ENCODE measurements around the gene CD34. TPM values are rescaled to one million over a fixed set of nuclear protein-coding genes. Genes with fewer than 3 reads are reported as not detected.

Gene CD34
- total RNA-seq, 2 experiments from 2014 or later, result not detected

- ChIA-PET POLR2A (interaction anchor here (1.7 to 2.2 kb wide), 2 partner anchors 11 to 19 kb away, joined by 6 read pairs; no protein-coding TSS in a partner anchor), CTCF (ENCODE audit: unreplicated experiment) (no interaction called here)
- Histone ChIP-seq H3K4me1 (ENCODE audit: insufficient read depth, low read length, poor library complexity, severe bottlenecking) (no peaks in the 10 kb centered on the region), H3K9me2 (ENCODE audit: insufficient read depth, low read length) (no peaks in the 10 kb centered on the region), H3K9me3 (ENCODE audit: low read length) (no peaks in the 10 kb centered on the region), H3K4me2 (ENCODE audit: low read length) (no peak overlapping the region), H2AFZ (ENCODE audit: low read length) (no peak overlapping the region), H3K79me2 (ENCODE audit: insufficient read depth, low read depth, low read length) (no peaks in the 10 kb centered on the region), H4K20me1 (ENCODE audit: insufficient read depth, low read length) (no peaks in the 10 kb centered on the region), H3K4me3 (ENCODE audit: low read depth, low read length, poor library complexity, severe bottlenecking) (no peak overlapping the region), H3K27ac (ENCODE audit: low read depth, low read length, poor library complexity, severe bottlenecking) (no peak overlapping the region), H3K36me3 (ENCODE audit: insufficient read depth, low read length) (no peaks in the 10 kb centered on the region)
- TF ChIP-seq CTCF (conservative IDR thresholded peaks at IDR 0.05; ENCODE audit: low read length), result no peak
- TF ChIP-seq EZH2phosphoT487 (IDR thresholded peaks at IDR 0.05; ENCODE audit: borderline replicate concordance, low read depth, low read length), result no peak
- no TSS peak for BruUV-seq (replicated peaks)
- intact Hi-C loops (cut with micrococcal nuclease; ENCODE audit: unreplicated experiment), result no loop called here
- no peak for DNase-seq (ENCODE audit: low spot score)
Observed at GRCh38 chr1:207841293-207841692, 69.6 kb downstream of the CD34 start.

- no TSS peak for BruUV-seq (replicated peaks)
- CTCF ChIA-PET (ENCODE audit: unreplicated experiment), result no interaction called here
- Histone ChIP-seq H2AFZ (ENCODE audit: low read length) (no peak overlapping the region), H3K4me2 (ENCODE audit: low read length) (no peak overlapping the region), H3K9me3 (ENCODE audit: low read length) (no peaks in the 10 kb centered on the region), H3K27ac (ENCODE audit: low read depth, low read length, poor library complexity, severe bottlenecking) (no peak overlapping the region), H3K4me1 (ENCODE audit: insufficient read depth, low read length, poor library complexity, severe bottlenecking) (no peaks in the 10 kb centered on the region), H3K9me2 (ENCODE audit: insufficient read depth, low read length) (no peaks in the 10 kb centered on the region), H3K79me2 (ENCODE audit: insufficient read depth, low read depth, low read length) (no peaks in the 10 kb centered on the region), H3K4me3 (ENCODE audit: low read depth, low read length, poor library complexity, severe bottlenecking) (no peak overlapping the region), H4K20me1 (ENCODE audit: insufficient read depth, low read length) (no peaks in the 10 kb centered on the region), H3K36me3 (ENCODE audit: insufficient read depth, low read length) (no peaks in the 10 kb centered on the region)
- TF ChIP-seq EZH2phosphoT487 (IDR thresholded peaks at IDR 0.05; ENCODE audit: borderline replicate concordance, low read depth, low read length) (no peak), CTCF (conservative IDR thresholded peaks at IDR 0.05; ENCODE audit: low read length) (no peak)
- intact Hi-C loops (cut with micrococcal nuclease; ENCODE audit: unreplicated experiment), result no loop called here
- no peak for DNase-seq (ENCODE audit: low spot score)
- POLR2A ChIA-PET, result interaction anchor here (0.6 to 2.2 kb wide), 5 partner anchors 10 to 68 kb away, joined by 3 to 6 read pairs (median 6); no protein-coding TSS in a partner anchor
Observed at GRCh38 chr1:207840380-207840779, 70.5 kb downstream of the CD34 start.

GRCh38 chr1:207839083-207839413 is 71.9 kb downstream of the CD34 start:
- CTCF ChIA-PET (ENCODE audit: unreplicated experiment), result interaction anchor here (0.6 to 1.1 kb wide), 2 partner anchors 37 to 301 kb away, joined by 3 to 5 read pairs; no protein-coding TSS in a partner anchor

More at GRCh38 chr1:207839083-207839413, 71.9 kb downstream of the CD34 start:
- DNase-seq (ENCODE audit: low spot score), result no peak
- Histone ChIP-seq H3K79me2 (ENCODE audit: insufficient read depth, low read depth, low read length) (no peaks in the 10 kb centered on the region), H3K9me3 (ENCODE audit: low read length) (no peaks in the 10 kb centered on the region), H2AFZ (ENCODE audit: low read length) (no peak overlapping the region), H3K4me1 (ENCODE audit: insufficient read depth, low read length, poor library complexity, severe bottlenecking) (no peaks in the 10 kb centered on the region), H3K4me2 (ENCODE audit: low read length) (no peak overlapping the region), H3K4me3 (ENCODE audit: low read depth, low read length, poor library complexity, severe bottlenecking) (no peak overlapping the region), H4K20me1 (ENCODE audit: insufficient read depth, low read length) (no peaks in the 10 kb centered on the region), H3K27ac (ENCODE audit: low read depth, low read length, poor library complexity, severe bottlenecking) (no peak overlapping the region), H3K36me3 (ENCODE audit: insufficient read depth, low read length) (no peaks in the 10 kb centered on the region), H3K9me2 (ENCODE audit: insufficient read depth, low read length) (no peaks in the 10 kb centered on the region)
- BruUV-seq (replicated peaks), result no TSS peak
- intact Hi-C loops (cut with micrococcal nuclease; ENCODE audit: unreplicated experiment), result no loop called here
- TF ChIP-seq EZH2phosphoT487 (IDR thresholded peaks at IDR 0.05; ENCODE audit: borderline replicate concordance, low read depth, low read length) (no peak), CTCF (conservative IDR thresholded peaks at IDR 0.05; ENCODE audit: low read length) (no peak)
- POLR2A ChIA-PET, result interaction anchor here (0.7 to 1.5 kb wide), 3 partner anchors 17 to 31 kb away, joined by 3 to 4 read pairs (median 3); no protein-coding TSS in a partner anchor
